ENCODE results near the gene CD48.
"Not testable (repeated sequence)": the region's sequence is repeated elsewhere in the genome, so short reads cannot be mapped to it uniquely, and the experiment has no call there.

CD48 gene

DNA sequence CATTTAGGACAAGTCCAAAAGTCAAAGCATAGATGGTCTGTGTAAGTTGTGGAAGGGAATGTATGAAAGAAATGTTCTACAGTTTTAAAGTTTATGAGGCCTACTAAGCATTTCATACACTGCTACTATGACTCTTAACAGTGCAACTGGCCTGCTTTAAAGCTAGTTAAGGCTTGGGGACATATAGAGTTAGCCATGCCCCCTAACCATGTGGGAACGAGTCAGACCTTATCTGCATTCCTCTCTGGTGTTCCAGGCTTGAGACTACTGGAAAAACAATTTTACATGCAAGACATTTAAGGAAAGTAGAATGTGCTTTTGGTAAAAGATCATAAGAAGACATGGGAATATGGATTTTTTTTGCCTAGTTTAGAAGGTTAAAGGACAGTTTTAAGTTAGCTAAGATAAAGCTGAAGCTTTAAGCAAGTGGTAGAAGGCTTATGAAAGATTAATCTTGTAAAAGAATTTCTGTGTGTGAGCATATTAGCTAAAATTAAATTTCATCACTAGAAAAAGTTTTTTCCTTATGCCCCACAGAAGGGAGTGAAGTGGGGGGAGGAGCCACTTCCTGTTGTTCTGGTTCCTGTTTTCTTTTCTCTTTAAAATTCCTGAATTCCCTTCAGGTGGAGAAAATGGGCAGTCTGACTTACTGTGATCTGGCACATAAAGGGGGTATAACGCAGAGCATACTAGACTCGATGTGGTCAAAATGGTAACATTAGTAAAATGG, 8.9 kb upstream of the CD48 start:
- Histone ChIP-seq H3K4me3 (no peak overlapping the region), H3K27ac (no peak overlapping the region)

DNA sequence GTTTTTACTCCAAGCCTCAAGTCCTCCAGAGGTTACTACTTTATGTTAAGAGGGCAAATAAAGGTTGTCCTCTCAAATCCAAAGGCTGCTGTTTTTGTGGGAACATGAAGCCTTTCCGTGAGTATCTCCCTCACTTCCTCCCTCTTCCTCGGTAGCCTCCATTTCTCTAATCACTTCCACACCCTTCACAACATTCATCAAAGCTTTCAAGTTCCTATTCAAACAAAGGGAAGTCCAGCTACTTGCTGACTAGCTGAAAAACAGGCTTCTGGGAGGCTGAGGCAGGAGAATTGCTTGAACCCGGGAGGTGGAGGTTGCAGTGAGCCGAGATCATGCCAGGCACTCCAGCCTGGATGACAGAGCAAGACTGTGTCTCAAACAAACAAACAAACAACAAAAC, 6.6 kb upstream of the CD48 start:
- Histone ChIP-seq H3K4me3 (no peak overlapping the region), H3K27ac (no peak overlapping the region)

DNA sequence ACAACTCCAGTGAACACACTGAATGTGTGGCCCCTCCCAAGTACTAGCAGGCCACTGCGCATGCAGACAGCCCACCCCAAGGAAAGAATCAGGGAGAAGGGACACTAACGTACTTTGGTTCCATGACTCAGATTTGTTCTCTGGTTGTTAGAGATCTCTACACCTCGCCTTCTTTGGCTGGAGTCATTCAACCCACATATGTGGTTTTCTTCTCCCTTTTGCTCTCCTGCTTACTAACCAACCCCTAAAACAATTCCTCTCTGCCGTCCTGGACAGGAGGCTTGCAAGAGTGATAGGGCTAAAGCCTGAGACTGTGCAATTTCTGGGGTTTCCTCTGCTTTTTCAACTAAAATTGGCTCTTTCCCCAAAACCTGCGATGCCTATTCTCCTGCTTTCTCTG, 5.7 kb upstream of the CD48 start:
- Histone ChIP-seq H3K27ac (no peak overlapping the region), H3K4me3 (no peak overlapping the region)

DNA sequence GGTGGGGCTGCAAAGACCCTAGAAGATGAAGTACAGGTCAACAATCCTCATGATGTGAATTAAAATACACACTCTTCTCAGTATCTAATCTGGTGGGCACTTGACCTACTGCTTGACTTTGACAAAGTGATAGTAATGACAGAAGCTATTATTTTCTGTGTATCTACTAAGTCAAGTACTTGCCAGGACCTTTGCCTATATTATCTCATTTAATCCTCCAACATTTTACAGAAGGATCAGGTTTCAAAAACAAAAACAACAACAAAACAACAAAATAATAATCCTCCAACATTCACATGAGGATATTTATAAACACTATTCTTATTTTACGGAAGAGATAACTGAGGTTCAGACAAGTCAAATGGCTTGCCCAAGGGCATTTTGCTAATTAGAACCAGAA, 4.4 kb upstream of the CD48 start:
- H3K4me3 ChIP-seq = no peak overlapping the region
- no peak overlapping the region for H3K27ac ChIP-seq

DNA sequence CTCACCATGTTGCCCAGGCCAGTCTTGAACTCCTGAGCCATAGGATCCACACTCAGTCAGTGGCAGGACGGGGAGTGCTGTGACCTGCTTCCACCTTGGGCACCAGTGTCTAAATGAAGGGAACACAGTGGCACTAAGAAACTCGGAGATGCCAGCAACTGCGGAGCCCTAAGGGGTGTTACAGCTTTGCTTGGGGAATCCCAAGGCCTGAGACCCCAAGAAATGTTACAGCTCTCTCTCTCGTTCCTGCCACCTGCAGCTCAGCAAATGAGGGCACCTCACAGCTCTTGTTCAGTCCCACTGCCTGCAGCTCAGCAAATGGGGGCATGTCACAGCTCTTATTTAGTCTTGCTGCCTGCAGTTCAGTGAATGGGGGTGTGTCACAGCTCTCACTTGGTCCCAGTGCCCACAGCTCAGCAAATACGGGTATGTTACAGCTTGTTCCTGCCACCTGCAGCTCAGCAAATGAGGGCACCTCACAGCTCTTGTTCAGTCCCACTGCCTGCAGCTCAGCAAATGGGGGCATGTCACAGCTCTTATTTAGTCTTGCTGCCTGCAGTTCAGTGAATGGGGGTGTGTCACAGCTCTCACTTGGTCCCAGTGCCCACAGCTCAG, 2.5 kb upstream of the CD48 start:
- peak overlapping the region in 1 of 21 experiments; percentile 23 for H3K27ac ChIP-seq
- not testable (repeated sequence) for H3K4me3 ChIP-seq

DNA sequence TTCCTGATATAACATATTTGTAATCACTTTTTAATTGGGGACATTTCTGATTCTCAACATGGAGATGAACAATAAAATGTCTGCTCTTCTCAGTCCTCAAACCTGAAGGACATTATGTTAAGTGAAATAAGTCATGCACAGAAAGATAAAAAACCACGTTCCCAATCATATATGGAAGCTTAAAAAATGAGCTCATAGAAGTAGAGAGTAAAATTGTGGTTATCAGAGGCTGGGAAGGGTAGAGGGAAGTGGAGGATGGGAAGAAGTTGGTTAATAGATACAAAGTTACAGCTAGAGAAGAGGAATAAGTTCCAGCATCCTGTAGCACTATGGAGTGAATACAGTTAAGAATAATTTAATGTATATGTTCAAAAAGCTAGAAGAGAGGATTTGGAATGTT, 1.5 kb upstream of the CD48 start:
- Histone ChIP-seq H3K27ac (peak overlapping the region in 6 of 21 experiments; percentile 4 to 96 (median 77)), H3K4me3 (no peak overlapping the region)

DNA sequence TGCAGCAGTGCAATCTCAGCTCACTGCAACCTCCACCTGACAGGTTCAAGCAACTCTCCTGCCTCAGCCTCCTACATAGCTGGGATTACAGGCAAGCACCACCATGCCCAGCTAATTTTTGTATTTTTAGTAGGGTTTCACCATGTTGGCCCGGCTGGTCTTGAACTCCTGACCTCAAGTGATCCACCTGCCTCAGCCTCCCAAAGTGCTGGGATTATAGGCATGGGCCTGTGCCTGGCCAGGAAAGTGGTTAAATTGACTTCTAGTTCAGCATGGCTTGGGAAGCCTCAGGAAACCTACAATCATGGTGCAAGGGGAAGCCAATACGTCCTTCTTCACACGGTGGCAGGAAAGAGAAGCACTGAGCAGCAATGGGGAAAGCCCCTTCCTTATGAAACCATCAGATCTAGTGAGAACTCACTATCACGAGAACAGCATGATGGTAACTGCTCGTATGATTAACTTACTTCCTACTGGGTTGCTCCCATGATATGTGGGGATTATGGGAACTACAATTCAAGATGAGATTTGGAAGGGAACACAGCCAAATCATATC, 981 bp upstream of the CD48 start:
- not testable (repeated sequence) for H3K4me3 ChIP-seq
- H3K27ac ChIP-seq = peak overlapping the region in 11 of 21 experiments; percentile 3 to 96 (median 78)

DNA sequence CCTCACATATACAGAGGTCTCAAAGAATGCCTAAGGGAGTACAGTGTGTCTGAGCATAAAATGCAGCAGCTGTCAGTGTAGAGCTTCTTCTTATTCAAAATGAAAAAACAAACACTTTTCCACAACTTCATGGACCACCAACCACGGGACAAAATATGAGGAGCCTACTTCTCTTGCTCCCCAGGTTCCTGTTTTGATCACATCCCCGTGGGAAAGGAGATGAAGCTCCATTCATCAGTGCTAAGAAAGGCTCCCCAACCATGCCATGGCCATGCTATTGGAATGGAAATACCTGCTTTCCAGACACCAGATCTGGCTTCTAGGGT, 383 bp downstream of the CD48 start:
- Histone ChIP-seq H3K4me3 (peak overlapping the region; percentile 23 to 41 (median 29)), H3K27ac (peak overlapping the region in 15 of 21 experiments; percentile 2 to 96 (median 69))

DNA sequence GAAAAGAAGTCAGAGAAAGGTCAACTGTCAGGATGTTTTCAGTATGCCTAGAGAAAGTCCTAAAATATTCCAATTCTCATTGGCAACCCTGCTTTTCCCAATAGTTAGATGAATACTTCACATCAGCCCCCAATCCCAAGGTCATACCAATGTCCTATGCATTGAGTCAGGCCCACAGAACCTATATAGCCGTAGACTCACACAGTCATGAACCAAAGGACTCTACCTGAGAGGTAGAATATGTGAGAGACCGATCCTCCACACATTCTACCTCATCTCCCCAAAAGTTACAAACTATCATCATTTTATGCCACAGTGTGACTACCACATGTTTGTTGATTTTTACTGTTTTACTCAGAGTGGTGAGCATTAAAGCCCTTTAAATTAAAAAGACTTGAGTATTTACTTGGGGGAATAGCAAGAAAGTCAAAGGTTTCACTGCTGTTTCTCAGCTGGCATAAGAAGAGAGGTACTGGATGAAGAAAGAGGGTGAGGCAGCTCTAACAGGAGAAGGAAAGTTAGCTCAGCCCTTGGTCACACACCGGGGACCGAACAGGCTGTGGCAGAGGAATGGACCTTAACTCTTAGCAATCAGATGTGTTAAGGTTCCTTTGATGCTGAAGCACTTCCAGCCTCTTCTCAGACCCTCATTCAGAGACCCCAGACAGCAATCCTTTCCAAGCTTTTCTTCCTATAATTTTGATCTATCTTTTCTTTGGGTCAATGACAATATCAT, 937 bp downstream of the CD48 start:
- Histone ChIP-seq H3K4me3 (peak overlapping the region; percentile 23 to 41 (median 29)), H3K27ac (peak overlapping the region in 16 of 21 experiments; percentile 2 to 96 (median 69))

DNA sequence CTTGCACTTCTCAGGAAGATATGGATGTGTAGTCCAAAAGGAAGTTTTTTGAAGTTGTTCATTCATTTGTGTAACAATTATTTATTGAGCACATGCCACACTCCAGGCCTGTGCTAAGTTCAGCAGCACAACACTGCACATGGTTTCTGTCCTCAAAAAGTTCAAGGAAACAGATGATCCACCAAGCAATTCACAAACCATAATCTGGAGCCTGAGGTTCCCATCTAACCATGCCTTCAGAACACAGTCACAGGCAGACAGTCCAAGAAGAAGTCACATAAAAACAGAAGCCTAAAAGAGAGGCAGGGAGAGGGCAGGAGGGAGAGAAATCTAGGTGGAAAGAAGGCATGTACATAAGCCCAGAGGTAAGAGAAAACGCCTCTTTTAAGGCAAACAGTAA, 1.9 kb downstream of the CD48 start:
- H3K4me3 ChIP-seq = peak overlapping the region in 3 of 7 experiments; percentile 15 to 41 (median 30)
- H3K27ac ChIP-seq = peak overlapping the region in 9 of 21 experiments; percentile 13 to 96 (median 76)

DNA sequence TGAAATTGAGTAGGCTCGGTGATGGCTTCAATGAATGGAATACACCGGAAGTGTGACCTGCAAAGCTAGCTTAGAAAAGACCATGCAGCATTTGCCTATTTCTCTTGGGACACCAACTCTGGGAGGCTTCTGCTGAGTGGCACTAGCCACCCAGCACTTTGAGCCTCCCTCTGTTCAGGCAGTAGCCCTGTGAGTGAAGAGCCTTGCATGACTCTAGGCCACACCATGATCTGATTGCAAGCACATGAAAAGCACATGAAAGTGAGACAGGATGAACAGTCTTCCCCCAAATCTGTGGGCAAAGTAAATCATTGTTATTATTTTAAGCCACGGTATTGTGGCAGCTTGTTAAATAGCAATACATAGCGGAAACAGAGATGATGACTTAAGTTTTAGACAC, 2.8 kb downstream of the CD48 start:
- Histone ChIP-seq H3K4me3 (peak overlapping the region in 2 of 7 experiments; percentile 30 to 41), H3K27ac (peak overlapping the region in 10 of 21 experiments; percentile 15 to 96 (median 70))

DNA sequence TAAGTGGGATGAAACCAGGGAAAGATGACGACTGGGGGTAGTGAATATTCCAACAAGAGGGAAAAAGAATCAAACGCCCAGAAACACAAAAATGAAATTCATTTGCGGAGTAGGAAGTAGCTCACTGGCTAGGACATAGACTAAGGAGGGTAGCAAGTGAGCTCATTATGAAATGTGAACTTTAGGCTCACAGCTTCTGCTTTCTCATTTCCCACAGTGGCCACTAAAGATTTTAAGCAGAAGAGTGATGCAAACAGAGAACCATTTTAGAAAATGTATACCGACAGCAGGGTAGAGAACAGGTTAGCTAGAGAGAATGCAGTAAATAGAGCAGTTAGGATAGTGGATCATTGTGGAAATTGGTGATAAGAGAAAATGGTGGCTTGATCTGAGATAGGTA, 3.5 kb downstream of the CD48 start:
- Histone ChIP-seq H3K4me3 (peak overlapping the region in 1 of 7 experiments; percentile 41), H3K27ac (peak overlapping the region in 14 of 21 experiments; percentile 8 to 96 (median 64))

DNA sequence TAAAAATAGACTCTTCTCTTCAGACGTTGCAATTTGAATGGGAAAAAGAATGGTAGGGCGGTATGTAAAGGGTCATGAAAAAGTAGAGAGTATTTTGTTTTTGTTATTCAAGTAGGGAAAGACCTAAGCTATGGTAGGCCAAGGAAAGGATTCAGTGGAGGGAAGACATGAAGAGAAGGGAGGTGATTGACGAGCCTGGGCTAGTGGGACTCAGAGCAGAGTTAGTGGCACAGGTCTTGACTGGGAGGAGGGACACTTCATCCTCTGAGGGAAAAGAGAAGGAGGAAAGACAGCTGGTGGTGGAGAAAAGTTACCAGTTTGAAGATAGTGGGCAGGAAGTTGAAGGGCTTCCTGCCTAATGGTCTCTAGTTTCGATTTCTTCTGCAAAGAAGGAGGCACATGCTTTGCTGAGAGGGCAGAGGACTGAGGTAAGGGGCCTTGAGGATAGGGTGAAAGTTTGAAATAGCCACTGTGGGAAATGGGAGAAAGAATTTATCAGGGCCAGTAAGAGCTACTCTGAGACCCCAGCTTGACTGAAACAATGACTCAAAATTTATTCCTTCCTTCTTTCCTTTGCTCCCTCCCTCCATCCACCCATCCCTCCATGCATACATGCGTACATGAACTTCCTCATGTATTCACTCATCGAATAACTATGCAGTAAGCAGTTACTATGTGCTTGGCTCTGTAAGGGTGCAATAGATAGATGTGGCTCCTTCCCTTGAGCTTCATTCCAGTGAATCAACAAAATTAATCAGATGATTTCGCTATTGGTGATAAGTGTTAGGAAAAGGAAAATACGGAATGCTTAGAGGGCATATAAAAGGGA, 4.2 kb downstream of the CD48 start:
- Histone ChIP-seq H3K27ac (peak overlapping the region in 15 of 21 experiments; percentile 8 to 96 (median 58)), H3K4me3 (peak overlapping the region in 1 of 7 experiments; percentile 41)

DNA sequence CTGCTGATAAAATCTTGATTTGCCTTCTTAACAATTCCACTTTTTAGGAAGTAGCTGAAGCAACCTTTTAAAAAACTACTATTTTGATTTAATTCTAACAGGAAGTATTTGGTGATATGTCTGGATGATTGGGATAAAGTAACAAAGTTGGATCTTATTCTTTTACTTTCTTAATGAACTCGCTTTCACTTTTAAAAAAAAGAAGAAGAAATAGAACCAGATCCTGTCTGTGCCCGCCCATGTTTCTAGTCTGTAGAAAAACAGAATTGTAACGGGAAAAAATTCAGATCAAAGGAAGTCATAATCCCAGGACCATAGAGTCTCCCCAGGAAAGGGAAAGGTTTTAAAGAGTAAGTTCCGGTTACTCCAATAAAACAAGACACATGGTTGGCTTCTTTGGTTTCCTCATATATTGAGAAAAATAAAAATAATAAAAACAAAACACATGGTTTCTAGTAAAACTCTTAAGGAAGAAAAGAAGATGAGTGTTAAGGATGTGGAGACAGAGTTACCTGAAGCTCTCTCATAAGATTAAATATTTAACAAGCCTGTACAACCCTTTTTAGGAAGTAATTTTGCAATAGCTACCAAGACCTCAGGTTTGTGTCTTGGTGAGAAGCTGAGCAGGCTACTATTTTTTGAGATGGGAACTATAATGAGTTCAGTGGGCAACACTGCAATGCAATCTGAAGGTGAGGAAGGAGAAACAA, 4.9 kb downstream of the CD48 start:
- Histone ChIP-seq H3K4me3 (peak overlapping the region in 1 of 7 experiments; percentile 41), H3K27ac (peak overlapping the region in 10 of 21 experiments; percentile 20 to 96 (median 74))

DNA sequence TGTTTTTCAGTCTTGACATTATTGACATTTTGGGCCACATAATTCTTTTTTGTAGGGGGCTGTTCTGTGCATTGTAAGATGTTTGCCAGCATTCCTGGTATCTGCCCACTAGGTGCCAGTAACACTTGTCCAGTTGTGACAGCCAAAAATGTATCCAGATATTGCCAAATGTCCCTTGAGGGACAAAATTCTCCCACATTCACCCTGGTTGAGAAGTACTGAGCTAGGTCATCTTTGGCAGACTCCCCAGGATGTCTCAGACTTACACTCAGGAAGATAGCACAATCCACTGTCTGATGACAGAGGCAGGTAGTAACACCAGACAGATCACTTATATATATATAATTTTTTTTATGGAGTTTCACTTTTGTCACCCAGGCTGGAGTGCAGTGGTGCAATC, 5.9 kb downstream of the CD48 start:
- H3K27ac ChIP-seq = peak overlapping the region in 3 of 21 experiments; percentile 37 to 96 (median 72)
- H3K4me3 ChIP-seq = no peak overlapping the region

DNA sequence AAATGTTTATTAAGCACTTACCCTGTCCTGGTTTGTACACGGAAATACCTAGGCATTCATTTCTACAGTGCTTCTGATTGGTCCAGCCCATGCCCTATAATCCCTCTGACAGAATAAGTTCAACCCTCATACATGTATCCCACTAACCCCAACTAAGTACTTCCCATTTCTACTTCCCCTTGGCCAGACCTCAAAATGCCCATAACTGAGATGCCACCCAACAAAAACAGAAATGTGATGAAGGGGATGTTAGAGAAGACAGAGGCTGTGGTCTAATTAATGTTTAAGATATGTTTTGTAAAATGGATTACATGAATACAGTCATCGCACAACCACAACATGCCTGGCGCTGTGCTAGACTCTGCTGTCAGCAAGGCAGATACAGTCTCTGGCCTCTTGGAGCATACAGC, 6.4 kb downstream of the CD48 start:
- H3K4me3 ChIP-seq = not testable (repeated sequence)
- H3K27ac ChIP-seq = peak overlapping the region in 4 of 21 experiments; percentile 7 to 96 (median 40)

DNA sequence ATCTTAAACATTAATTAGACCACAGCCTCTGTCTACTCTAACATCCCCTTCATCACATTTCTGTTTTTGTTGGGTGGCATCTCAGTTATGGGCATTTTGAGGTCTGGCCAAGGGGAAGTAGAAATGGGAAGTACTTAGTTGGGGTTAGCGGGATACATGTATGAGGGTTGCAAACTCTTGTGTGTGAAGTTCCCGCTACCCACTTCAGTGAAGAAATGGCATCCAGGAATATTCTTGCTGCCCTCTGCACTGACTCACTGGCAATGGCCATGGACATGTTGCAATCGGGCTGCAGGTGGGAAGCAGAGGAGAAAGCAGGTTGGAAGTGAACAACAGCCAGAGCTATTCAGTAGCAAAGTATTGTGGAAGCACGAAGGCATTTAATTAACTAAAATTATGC, 7.4 kb downstream of the CD48 start:
- Histone ChIP-seq H3K4me3 (no peak overlapping the region), H3K27ac (peak overlapping the region in 1 of 21 experiments; percentile 37)

DNA sequence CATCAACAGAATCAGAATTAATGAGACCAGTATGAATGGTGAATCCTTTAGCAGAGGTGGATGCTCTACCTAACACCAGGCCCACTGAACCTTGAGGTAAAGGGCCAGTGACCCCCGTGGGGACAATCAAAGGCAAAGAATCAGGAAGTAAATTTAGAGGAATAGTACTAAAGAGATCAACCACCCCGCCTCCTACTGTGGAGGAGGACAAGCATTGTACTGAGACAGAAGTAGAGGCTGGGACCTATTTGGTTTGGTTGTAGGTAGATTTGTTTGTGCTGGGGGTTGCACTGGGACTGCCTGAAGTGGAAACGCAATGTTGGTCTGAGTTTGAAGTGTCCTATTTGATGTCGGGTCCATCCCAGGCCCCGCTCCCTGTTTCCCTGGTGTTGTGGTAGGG, 9.5 kb downstream of the CD48 start:
- Histone ChIP-seq H3K27ac (no peak overlapping the region), H3K4me3 (no peak overlapping the region)

DNA sequence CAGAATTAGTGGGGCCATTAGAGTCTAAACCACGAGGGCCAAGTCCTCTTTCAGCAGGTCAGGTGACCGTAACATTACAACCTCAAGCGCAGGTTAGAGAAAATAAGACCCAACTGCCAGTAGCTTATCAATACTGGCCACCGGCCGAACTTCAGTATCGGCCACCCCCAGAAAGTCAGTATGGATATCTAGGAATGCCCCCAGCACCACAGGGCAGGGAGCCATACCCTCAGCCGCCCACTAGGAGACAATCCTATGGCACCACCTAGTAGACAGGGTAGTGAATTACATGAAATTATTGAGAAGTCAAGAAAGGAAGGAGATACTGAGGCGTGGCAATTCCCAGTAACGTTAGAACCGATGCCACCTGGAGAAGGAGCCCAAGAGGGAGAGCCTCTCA, 19.2 kb downstream of the CD48 start:
- H3K27ac ChIP-seq, H3K4me3 ChIP-seq: not testable (repeated sequence)
